Transverse colon (tissue), 4 donors: Measurements from ENCODE around the gene NEK7.

Experiments used
- CTCF ChIP-seq, 5 experiments: fragments of 200-600 bp in 3 of 5; fragments of 450-650 bp in 2 of 5; sonication (generic) in 3 of 5; IDR thresholded peaks; 1 replicate in 2 of 5; 2 replicates in 3 of 5; pipeline ENCODE4 v1.5.1; 2016 to 2017; ENCODE audit warnings: antibody characterized with exemption in 5 of 5, inconsistent platforms in 3 of 5, mild to moderate bottlenecking in 2 of 5, moderate library complexity in 1 of 5
- EP300 ChIP-seq: sonication (generic); formaldehyde crosslinking; IDR thresholded peaks from one replicate; pipeline ENCODE4 v1.6.1; 2017; ENCODE audit warnings: antibody characterized with exemption, low read depth
- POLR2A ChIP-seq: fragments of 450-650 bp; IDR thresholded peaks from one replicate; pipeline ENCODE4 v1.6.1; 2016; ENCODE audit warnings: antibody characterized with exemption, mild to moderate bottlenecking, moderate library complexity
- POLR2AphosphoS5 ChIP-seq, 3 donors: sonication (generic); formaldehyde crosslinking; IDR thresholded peaks; one replicate each; pipeline ENCODE4 v1.6.1; 2016; ENCODE audit warnings: antibody characterized with exemption in 3 of 3

- TF ChIP-seq CTCF (IDR thresholded peaks at IDR 0.05) (no peak), POLR2AphosphoS5 (IDR thresholded peaks at IDR 0.05) (no peak), POLR2A (no peak), EP300 (no peak)
Measured at GRCh38 chr1:198280080-198280479, 123.3 kb downstream of the NEK7 start.
